K562 (cell line): ENCODE results near the gene TUBB1. TPM values are rescaled to one million over a fixed set of nuclear protein-coding genes. Genes with fewer than 3 reads are reported as not detected.
A peak's percentile ranks its signal among the peaks of the same experiment; 100 is the strongest.

Experiments used
- ATF7 ChIP-seq: fragments of 450-650 bp; IDR thresholded peaks from 2 replicates; pipeline ENCODE4 v1.7.1; 2014; ENCODE audit warnings: mild to moderate bottlenecking, moderate library complexity
- BRD4 ChIP-seq: fragments of 200-600 bp; sonication (generic); IDR thresholded peaks from 2 replicates; pipeline ENCODE4 v1.6.1; 2017; ENCODE audit warnings: inconsistent platforms
- FOXP4 ChIP-seq: sonication (generic); formaldehyde crosslinking; IDR thresholded peaks from 2 replicates; pipeline ENCODE4 v1.8.0; 2022; ENCODE audit warnings: mild to moderate bottlenecking, missing genetic modification reagents, borderline replicate concordance
- GATAD2B ChIP-seq: fragments of 450-650 bp; IDR thresholded peaks from 2 replicates; pipeline ENCODE4 v1.6.1; 2017; ENCODE audit warnings: mild to moderate bottlenecking, borderline replicate concordance
- HES1 ChIP-seq: fragments of 450-650 bp; IDR thresholded peaks from 2 replicates; pipeline ENCODE4 v1.6.1; 2016; ENCODE audit warnings: low read depth, mild to moderate bottlenecking, moderate library complexity
- LARP7 ChIP-seq: fragments of 450-650 bp; IDR thresholded peaks from 2 replicates; pipeline ENCODE4 v1.6.1; 2016
- NR3C1 ChIP-seq: sonication (generic); formaldehyde crosslinking; IDR thresholded peaks from 2 replicates; pipeline ENCODE4 v1.8.1; 2022; ENCODE audit warnings: missing genetic modification reagents
- SRF ChIP-seq, 2 experiments: fragments of 250-450, 450-650 bp in 1 of 2; sonication (Bioruptor Pico) in 1 of 2; sonication (generic) in 1 of 2; formaldehyde crosslinking; IDR thresholded peaks; 2 replicates each; pipeline versions ENCODE4 v1.5.0 to v1.5.1; 2020 to 2022; ENCODE audit warnings: mild to moderate bottlenecking in 1 of 2, missing genetic modification reagents in 1 of 2
- ZBTB49 ChIP-seq: sonication (generic); formaldehyde crosslinking; IDR thresholded peaks from 2 replicates; pipeline ENCODE4 v1.8.0; 2022; ENCODE audit warnings: missing genetic modification reagents, mild to moderate bottlenecking, borderline replicate concordance
- ZNF766 ChIP-seq: fragments of 200-800 bp; sonication (Bioruptor generic); conservative IDR thresholded peaks from 2 replicates; pipeline ENCODE4 v1.6.1; 2016; ENCODE audit warnings: missing genetic modification characterization, missing compliant biosample characterization
- polyA plus RNA-seq, 8 experiments: library from polyadenylated mRNA; depleted of rRNA in 4 of 8; stranded (reverse) in 5 of 8; unstranded in 3 of 8; fragments of >200 nt; fragmentation: Nextera tagmentation in 2 of 8; fragmentation: Illumina TruSeq in 1 of 8; extraction: Ambion mirVana in 2 of 8; extraction: Trizol in 1 of 8; gene quantifications; 2 replicates each; pipeline versions ENCODE4 v1.2.1 to v1.2.3, GENCODE V29; 2011 to 2014; ENCODE audit warnings: inconsistent platforms in 1 of 8, missing spikeins in 1 of 8
- total RNA-seq, 7 experiments: library from RNA; depleted of rRNA in 6 of 7; stranded (reverse); fragments of >200 nt in 6 of 7; fragmentation: Illumina TruSeq in 2 of 7; extraction: Trizol in 2 of 7; gene quantifications; 2 replicates each; pipeline versions ENCODE4 v1.2.1 to v1.2.3, GENCODE V29; 2011 to 2021; ENCODE audit warnings: low replicate concordance in 1 of 7
- TF ChIP-seq, protein P1 (sequence below), 2 experiments: IDR thresholded peaks; 2 replicates each; pipeline ENCODE4 v1.6.1; 2011; ENCODE audit warnings: borderline replicate concordance in 1 of 2, control low read depth in 1 of 2, low read depth in 1 of 2, low read length in 1 of 2, mild to moderate bottlenecking in 1 of 2, mixed read lengths in 1 of 2, moderate library complexity in 1 of 2; ENCODE audit not compliant: insufficient read depth in 1 of 2, insufficient read length in 1 of 2, poor library complexity in 1 of 2, severe bottlenecking in 1 of 2; ENCODE audit errors: extremely low read depth in 1 of 2

TUBB1 gene
- total and polyA plus RNA-seq, 9 of the 15 experiments (the other 6 are each of a cell fraction or from before 2014, with no cell fraction given), result 1.5 to 3.9 (median 2.4) TPM

GRCh38 chr20:59042151-59042795 lies 23.0 kb downstream of the TUBB1 start, which contains the start of gene PRELID3B (continued):
- TF ChIP-seq GATAD2B (peak; percentile 27; the same call in 1 of the 2 replicates), SRF (CRISPR knock-in tag; IDR thresholded peaks at IDR 0.05) (no peak; a peak in 1 of 4 replicates), ZBTB49 (CRISPR knock-in tag) (no peak), ATF7 (0 out of 2 replicates have a peak, but pooled peaks have one; percentile 15), BRD4 (peak; percentile 48; the same call in 1 of the 2 replicates), HES1 (no peak), NR3C1 (peak; percentile 28; the same call in 1 of the 2 replicates), FOXP4 (CRISPR knock-in tag) (peak; percentile 81), LARP7 (no peak), ZNF766 (CRISPR knock-in tag) (peak; percentile 76; the same call in 1 of the 2 replicates)
- TF ChIP-seq, protein P1, sequence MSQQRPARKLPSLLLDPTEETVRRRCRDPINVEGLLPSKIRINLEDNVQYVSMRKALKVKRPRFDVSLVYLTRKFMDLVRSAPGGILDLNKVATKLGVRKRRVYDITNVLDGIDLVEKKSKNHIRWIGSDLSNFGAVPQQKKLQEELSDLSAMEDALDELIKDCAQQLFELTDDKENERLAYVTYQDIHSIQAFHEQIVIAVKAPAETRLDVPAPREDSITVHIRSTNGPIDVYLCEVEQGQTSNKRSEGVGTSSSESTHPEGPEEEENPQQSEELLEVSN (IDR thresholded peaks at IDR 0.05; ENCODE audit: borderline replicate concordance in 1 of 2, extremely low read depth in 1 of 2, insufficient read depth in 1 of 2, insufficient read length in 1 of 2, low read depth in 1 of 2, low read length in 1 of 2, poor library complexity in 1 of 2, severe bottlenecking in 1 of 2), result peak; percentile 82 to 84
